HG03175 (cell line): ENCODE results near the gene PIK3C2B.

Experiments used
- ATAC-seq: cut with Tn5 transposase; IDR thresholded peaks from one replicate; pipeline ENCODE4 v1.9.1; 2021; ENCODE audit warnings: mild to moderate bottlenecking, moderate library complexity; ENCODE audit not compliant: unreplicated experiment

Gene PIK3C2B

DNA sequence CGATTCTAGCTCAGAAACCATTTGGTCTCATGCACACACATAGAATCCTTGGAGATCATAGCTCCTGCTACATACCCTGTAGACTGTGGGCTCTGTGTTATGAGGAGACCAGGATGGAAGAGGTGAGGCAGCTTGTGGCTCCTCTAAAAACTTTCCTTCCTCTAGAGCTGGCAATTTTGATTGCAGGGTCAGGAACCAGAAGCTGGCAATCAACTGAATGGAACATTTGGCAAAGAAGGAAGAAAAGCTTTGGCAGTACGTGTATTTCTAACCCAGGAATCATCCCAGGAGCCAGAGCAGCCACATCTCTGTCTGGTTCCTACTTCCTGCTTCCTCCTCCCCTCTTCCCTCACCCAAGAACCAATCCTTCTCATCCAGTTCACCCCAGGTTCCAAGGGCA, 15.7 kb downstream of the PIK3C2B start:
- ATAC-seq = no peak

DNA sequence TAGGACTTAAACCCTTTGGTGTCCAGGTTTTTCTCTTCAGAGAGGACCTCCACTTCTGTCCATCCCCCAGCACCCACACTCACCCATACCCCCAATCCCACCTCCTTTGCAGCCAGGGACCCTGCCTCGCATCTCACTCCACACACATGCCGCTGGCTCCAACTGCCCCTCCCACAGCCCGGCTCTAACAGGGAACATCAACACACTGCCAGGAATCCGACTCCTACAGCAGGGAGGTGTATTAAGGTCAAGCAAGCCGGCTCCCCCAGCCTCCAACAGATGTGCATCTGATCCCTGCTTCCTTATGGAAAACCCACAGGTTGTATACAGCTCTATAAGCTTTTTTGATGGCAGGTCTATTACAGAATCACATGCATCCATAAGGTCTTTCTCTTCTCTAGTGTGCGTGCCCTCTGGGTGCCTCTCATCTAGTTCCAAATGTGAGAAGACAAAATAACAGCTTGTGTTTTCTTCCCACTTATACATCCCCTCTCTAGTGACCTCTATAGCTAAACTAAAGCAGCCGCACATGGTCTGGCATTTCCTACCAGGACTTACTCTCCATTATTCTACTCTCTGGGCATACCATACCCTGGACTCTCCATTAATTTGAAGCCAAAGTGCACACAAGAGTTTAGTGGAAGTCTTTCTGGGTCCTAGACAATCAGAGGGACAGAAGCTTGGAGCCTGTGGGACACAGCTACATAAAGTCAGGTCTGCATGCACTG, 16.3 kb downstream of the PIK3C2B start:
- no peak for ATAC-seq

DNA sequence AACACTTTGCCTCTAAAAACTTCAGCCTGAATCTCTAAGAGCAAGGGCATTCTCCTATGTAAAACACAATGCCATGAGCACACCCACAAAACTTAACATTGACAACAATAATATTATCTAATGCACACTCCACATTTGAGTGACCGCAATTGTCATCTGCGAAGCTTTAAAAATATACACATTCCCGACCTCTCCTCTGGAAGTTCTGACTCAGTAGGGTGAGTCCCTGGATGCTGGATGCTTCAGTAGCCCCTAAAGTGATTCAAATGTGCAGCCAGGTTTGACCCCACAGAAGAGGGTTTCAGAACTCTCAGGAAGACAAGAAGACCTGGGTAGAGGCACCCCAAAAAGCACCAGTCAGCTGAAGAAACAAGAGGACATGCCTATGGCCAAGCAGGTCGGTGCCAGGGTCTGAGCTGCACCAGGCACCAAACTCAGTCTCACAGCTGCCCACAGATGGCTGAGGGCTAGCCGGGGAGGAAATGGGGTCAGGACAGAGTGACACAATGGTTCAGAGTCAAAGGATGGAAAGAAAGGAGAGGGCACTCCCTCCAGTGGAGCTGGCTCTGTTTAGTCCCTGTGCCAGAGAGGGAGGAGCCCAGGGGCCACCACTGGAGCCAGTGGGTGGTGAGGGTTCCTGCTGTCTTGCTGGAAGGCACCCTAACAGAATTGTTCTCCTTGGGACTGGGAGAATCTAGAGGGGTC, 17.4 kb downstream of the PIK3C2B start:
- ATAC-seq = no peak

DNA sequence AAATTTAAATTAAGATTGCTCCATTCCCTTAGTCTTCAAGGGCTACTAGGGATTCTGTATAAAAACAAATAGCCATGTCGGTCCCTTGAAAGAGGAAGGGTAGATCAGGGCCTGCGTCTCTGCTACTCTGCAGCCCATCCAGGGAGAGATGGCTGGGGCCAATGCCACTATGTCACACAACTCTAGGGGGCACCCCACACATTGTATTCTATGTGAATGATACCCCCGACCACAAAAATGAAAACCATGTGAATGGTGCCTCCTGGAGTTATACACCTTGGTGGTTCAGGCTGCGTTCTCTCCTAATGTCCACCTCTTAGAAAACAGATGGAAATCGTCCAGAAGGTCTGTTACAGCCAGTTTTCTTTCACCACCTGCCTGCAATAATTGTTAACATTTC, 18.0 kb downstream of the PIK3C2B start:
- ATAC-seq = no peak

DNA sequence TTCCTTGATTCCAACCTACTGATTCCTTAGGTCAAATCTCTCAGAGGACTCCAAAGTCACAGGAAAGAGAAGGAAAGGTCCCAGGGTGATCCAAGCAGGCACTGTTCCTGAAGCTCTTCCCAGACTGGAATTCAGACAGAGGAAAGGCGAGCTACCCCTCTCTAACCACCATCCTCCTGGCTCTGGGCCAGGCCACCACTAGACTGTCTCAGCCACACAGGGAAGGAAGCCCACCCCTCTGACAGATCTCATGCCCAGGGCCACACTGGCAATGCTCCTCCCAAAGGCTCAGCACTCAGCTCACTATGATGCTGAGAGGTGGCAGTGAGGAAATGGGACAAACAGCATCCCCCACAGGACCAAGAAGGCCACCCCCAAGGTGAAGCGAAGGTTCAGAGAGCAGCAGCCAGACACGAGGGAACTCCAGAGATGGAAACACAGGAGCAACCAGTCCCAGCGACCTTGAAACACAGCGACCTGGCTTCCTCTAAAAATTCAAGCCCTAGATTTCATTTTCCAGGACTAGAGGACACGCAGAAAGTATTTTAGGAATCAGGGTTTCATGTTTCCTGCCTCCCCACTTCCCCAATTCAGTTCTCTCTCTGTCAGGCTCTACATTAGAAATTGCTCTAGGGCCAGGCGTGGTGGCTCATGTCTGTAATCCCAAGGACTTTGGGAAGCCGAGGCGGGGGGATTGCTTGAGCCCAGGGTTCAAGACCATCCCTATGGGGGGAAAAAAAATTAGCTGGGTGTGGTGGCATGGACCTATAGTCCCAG, 18.8 kb downstream of the PIK3C2B start:
- no peak for ATAC-seq

DNA sequence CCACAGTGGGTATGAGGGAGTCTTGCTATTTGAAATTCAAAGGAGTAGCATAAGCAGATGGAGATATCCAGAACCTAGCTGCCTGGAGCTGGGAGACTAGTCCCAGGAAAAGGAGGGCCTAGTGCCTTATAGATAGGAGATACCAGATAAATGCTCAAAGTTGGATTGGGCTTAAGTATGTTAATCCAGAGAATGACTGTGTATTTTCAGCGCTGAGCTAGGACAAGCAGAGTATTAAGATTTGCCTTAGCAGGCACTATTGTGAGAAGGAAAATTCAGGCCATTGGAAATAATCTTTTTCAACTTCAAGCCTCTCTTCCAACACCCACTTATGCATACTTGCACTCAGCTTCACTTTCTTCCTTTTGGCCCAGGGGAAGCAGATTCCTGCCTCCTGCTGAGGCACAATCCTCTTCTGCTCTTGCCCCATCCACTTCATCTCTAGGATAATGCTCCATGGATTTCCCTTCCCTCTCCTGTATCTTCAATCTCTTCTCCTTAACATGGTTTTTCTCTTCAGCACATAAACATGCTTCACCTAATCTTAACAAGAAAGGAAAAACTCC, 21.1 kb downstream of the PIK3C2B start:
- ATAC-seq = no peak

DNA sequence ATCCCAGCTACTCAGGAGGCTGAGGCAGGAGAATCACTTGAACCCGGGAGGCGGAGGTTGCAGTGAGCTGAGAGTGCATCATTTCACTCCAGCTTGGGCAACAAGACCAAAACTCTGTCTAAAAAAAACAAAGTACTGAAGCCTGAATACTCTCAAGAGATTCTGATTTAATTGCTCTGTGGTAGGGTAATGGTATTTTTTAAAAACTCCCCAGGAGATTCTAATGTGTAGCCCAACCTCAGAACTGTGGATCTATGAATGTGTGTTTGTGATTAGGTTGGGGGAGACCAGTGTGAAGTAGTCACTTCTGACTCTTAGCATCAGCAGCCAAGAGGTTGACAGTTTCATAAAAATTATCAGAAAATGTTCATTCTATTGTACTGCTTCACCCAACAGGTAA, 21.9 kb downstream of the PIK3C2B start:
- ATAC-seq = no peak

DNA sequence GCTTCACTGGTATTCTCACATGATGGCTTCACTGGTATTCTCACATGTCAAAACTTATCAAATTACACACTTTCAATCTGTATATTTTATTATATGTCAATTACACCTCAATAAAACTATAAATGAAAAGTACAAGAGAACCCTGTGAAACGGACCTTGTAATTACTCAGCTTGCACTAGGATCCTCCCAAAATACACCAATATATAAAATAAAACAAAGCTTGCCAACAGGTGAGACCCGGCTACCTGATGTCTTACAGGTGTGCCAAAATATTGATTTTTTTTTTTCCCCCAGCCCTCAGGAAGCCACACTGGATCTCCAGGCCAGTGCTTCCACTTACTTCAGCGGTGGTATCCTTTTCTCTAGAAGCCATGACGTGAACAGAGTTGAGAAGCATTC, 22.9 kb downstream of the PIK3C2B start:
- ATAC-seq = no peak

DNA sequence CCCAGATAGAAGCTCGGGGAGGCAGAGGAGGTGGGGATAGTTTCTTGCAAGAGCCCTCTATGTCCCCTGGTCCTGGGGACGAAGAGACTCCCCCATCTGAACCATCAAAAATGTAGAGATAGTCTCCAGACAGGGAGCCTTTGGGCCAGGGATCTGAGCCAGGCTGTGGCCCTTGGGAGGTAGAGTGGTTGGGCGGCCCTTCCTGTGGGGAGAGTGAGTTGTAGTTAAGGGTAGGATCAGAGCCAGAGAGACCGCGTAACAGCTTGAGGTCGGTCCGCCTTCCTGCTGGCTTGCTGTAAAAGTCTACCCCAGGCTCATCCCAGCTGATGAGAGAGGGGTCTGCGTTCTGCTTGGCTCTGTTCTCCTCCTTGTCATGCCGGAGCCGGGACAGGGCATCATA, 25.3 kb downstream of the PIK3C2B start:
- no peak for ATAC-seq

DNA sequence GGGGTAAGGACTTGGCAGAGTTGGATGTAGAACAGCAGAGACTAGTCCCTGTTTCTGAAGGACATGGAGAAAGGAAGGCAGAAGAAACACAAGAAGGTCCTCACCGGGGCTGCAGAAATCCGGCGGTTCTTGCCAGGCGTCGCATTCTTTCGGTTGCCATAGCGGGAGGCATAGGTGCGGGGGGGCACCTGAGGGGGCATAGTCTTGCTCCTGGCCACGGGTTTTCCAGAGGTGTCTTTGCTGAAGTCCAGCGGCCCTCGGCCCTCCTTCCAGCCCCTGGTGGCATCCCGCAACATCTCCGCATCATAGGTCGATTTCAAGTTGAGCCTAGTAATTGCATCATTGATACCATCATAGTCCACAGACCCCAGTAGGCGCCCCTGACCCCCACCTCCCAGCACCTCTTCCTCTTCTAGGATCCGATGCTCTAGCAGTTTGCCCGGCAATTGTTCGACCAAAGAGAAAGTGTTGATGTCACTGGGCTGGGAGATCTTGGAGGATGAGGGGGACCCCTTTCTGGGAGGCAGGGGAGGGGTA, 25.8 kb downstream of the PIK3C2B start:
- ATAC-seq = no peak

DNA sequence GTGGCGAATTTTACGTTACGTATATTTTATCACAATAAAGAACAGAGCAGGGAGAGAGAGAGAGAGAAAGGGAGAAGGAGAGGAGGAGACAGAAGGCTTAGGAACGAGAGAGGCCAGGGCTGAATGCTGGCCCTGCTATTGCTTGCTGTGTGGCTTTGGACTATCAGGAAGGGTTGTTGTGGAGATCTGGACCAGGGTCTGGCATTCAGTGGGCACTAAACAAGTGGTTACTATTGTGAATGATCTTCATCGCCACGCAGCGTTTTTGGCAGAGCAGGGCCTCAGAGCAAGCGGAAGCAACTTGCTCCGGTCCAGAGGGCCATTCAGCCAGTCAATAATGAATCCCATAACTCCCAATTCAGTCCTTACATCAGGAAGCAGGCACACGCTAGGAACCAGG, 26.4 kb downstream of the PIK3C2B start:
- ATAC-seq = no peak

DNA sequence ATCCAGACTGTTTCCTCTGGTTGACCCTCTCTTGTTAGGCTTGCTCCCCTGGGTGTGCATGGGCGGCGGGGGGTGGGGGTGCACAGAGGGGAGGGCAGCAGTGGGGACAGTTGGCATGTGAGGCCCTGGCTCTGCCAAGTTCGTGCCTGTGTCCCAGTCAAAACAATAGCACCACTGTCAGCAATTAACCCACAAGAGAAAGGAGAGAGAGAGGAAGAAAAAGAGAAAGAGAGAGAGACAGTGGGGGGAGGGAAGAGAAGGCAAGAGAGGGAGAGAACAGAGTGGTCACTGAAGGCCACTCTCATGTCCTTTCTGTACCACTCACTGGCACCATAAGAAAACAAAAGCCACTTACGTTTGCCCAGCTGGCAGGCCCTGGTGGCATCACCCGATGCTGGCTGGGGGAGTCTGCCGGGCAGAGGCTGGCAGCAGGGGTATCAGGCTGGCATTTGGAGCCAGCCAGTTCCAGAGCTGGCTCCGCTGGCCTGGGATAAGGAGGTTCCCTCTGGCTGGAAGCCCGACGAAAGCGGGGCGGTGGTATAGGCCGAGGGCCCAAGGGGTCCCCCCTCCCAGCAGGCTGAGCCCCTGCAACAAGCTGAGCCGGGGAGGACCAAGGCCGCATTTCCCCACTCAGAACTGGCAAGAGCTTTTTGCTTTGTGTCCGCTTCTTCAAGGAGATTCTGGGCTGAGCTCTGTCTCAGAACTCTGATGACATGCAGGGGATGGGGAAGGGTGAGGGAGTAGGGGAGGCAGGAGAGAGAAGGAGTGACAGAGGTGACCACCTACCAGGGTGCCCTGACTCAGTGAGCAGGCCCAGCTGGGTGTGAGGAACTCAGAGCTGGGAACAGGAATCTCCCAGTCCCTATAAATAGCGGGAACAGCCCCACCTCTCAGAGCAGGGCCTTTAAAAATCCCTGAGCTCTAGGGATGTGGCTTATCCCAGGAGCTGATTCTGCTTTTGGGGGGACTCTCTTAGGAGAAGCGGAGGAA, 27.9 kb downstream of the PIK3C2B start:
- ATAC-seq = no peak

DNA sequence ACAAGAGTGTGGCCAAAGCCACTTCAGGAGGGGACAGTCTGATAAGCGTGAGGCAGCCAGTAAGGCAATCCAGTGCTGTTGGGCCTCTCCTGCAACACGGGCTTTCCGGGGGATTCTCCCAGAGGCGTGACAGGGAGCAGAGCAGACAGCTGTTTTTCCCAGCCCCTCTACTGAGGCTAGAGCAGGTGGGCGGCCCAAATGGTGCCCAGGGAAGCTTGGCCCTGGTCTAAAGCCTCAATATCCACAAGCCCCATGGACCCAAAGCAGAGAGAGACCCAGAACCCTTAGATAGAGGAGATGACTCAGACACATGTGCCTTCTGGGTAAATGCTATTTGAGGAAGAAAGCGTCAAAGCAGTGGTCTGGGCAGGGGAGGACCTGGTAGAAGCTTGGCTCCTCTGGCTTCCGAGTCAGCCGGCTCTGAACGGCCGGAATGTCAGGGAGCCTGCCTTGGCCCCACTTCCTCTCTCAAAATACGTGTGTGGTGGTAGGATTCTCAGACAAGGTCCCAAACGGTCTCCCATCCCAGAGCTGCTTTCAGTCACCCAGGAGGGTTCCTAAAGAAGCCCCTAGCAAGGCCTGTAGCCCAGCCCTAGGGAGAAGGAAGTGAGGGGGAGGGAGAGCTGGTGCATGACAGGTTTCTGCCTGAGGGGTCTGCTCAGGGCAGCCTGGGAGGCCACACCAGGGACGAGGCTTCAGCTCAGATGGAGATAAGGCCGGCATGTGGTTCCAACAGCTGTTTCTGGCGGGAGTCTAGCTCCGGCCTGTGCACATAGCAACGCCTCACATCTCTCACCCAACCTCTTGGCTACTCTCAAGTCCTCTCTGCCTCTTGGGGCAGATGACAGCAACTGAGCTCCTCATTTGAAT, 28.8 kb downstream of the PIK3C2B start:
- peak; percentile 75 for ATAC-seq

DNA sequence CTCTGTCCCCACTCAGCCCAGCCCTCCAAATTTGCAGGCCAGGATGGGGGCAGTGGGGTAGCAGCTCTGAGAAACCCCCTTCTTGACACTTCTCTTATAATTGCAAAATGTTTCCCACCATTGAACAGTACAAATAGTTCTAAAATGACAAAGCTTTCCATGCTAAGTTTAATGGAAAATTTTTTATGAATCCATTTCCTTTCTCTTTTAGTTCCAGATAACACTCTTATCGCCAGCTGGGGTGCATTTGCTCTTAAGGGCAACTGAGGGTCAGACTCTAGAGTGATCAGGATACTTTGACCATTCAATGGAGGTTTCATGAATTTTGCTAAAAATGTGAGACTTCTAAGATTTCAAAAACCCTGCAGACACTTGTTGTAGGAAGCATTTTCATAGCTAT, 29.9 kb downstream of the PIK3C2B start:
- no peak for ATAC-seq

DNA sequence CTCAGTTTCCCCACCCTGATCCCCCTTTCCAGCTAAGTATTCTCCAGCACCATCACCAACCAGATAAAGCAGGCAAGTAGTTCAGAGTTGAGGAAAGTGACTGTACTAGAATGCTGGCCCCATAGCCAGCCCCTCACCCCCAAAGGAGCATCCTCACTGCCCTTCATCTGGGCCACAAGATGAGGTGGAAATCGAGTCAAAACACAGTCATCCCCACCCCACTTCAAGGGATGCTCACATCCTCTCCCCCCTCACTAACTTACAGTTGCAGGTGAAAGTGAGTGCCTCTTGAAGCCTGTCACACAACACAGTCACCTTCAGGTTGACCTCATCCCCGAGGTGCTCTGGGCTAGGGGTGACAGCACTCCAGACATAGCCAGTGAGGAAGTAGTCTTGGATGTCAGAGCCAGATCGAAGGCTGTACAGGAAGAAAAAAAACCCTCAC, 30.4 kb downstream of the PIK3C2B start:
- no peak for ATAC-seq

DNA sequence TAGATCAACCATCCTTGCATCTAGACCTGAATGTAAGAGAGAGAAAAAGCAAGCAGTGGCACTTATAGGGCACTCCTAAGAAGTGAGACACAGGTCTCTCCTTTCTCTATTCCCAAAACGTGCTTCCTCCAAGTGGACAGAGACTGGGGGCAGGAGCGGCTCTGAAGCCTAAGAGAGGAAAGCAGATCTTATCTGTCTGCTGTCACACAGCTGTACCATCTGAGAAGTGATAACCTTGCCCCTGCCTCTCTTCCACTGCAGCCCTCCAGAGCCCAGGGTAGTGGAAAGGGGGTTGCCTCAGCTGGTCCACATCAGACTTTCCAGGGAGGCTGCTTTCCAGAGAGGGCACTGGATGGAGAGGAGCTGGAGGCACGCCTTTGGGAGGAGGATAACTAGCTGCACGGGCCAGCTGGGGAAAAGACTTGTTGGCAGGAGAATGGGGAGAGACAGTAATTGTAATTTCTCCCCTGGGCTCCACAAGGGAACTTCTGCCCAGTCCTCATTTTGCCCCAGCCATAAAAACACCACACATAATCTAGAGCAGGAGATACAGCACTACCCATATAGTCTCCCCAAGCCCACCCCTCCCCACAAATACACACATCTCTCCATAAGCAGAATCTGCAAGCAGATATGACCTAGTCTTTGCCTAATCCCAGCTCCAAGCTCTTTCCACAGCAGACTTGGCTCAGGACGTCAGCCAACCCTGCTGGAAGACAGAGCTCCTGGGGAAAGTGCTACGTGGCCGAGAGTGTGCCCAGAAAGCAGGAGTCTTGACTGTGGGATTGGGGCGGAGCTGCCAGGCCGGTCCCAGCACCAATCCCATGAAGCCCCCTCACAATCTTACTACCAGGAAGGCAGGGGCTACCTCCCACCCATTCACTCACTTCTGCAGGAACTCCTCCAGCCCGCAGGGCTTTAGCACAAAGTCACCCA, 31.2 kb downstream of the PIK3C2B start:
- ATAC-seq = no peak

DNA sequence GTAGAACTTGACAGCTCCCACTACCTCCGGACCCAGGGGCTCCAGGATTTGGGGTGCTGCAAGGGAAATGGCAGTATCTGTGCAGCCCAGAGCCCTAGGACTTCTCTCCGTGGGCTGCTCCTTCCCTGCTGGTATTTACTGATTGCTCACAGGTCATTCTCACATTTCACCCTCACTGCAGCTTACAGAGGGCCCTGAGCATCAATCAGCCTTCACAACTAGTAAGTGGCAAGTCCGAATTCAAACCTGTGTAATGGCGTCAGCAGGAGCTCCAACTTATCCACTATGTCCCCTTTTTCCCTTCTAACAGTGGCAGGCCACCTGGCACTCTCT, 32.4 kb downstream of the PIK3C2B start:
- no peak for ATAC-seq
